NCI-H526 treated with DMSO at 0.1 percent for 48 hours (cell line): ENCODE data around the gene IL12RB1.
"Not testable (repeated sequence)": the region's sequence is repeated elsewhere in the genome, so short reads cannot be mapped to it uniquely, and the experiment has no call there.

Experiments used
- DNase-seq: peaks from one replicate; lab custom pipeline; 2025; lab: John Stamatoyannopoulos, UW

Gene IL12RB1

DNA sequence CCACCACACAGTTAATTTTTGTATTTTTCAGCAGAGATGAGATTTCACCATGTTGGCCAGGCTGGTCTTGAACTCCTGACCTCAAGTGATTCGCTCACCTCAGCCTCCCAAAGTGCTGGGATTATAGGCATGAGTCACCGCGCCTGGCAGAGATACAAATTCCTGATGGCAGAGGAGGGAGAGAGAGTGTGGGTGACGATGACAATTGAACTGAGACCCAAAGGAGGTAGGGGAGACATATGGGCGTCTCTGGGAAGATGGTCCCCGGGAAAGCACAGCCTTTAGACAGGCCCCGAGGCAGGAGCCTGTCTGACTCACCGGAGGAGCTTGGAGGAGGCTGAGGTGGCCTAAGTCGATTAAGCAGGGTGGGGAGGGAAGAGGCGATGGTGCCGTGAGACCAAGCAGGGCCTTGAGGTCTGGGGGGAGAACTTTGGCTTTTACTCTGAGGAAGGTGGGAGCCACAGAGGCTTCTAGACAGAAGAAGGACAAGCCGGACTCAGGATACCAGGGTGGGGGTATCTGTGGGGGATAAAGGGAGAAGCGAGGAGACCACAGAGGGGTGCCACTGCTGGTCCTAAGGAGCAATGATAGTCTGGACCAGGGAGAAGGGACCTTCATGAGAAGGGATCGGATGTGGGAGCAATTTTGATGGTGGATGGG lies 40.5 kb downstream of the IL12RB1 start:
- no peak for DNase-seq

DNA sequence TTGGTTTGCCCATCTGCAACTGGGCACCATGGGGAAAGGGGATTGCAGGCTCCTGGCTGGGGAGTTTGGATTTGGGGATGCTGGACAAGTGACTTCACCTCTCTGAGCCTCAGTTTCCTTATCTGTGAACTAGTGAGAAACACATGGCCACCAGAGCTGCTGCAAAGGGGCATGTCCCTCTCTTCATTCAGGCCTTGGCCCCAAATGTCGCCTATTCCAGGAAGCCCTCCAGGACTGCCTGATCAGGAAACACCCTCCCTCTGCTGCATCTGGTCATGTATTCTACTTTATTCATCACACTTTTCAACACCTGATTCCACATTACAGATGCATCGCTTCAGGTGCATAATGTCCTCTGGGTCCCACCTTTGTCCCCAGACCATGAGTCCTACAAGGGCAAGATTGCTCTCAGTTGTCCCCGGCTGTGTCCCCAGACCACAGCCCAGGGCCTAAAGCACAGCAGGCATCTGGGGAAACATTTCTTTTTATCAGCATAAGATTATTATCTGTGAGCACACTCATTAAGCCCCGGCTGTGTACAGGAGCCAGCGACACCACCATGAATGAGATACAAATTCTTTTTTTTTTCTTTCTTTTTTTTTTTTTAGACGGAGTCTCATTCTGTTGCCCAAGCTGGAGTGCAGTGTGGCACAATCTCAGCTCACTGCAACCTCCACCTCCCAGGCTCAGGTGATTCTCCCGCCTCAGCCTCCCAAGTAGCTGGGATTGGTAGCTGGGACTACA lies 41.3 kb downstream of the IL12RB1 start:
- DNase-seq, result no peak

DNA sequence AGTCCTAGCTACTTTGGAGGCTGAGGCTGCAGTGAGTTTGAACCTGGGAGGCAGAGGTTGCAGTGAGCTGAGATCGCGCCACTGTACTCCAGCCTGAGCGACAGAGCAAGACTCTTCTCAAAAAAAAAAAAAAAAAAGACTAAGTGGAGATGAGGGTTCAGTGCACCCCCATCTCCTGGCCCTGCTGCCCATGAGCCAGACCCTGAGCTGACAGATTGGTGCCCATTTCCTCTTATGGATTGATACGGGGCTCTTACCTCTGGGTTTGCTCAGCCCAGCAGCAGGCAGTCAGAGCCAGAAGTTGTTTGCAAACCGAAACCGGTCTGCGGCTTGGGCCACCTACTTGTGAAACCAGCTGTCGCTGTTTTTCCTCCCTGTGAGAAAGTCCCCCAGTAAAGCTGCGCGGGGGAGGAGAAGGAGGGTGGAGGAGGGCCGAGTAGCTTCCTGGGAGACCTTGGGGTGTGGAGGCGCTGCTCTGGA lies 41.9 kb downstream of the IL12RB1 start:
- no peak for DNase-seq

DNA sequence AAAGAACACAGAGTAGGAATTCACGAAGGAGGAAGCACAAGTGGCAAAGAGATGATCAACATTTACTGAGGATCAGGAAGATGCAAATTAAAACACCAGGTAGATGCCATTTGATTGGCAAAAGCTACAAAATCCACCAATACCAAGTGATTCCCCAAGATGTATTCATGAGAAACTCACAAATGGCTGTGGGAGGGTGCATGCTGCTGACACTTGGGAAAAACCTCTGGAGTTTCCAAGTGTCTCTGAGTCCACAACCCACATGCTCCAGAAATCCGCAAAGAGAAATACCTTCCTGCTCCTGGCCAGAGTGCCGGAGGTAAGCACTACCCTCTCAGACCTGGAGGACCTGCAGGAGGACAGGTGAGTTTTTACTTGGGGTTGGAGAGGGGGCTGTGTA lies 43.1 kb downstream of the IL12RB1 start:
- DNase-seq, result no peak

DNA sequence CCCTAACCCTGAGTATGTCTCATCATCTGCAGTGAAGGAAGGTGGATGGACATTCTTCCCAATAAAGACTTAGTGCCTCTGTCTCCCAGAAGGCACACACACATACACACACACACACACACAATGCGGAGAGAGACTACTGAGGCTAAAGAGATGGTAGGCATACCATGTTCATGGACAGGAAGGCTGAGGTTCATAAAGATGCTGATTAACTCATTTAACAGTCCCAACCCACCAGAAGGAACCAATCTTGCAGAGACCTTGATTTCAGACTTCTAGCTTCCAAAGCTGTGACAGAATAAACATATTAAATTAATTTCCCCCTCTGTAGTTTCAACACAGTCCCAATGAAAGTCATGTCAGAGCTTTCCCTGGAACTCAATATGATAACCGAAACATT lies 45.7 kb downstream of the IL12RB1 start:
- no peak for DNase-seq

DNA sequence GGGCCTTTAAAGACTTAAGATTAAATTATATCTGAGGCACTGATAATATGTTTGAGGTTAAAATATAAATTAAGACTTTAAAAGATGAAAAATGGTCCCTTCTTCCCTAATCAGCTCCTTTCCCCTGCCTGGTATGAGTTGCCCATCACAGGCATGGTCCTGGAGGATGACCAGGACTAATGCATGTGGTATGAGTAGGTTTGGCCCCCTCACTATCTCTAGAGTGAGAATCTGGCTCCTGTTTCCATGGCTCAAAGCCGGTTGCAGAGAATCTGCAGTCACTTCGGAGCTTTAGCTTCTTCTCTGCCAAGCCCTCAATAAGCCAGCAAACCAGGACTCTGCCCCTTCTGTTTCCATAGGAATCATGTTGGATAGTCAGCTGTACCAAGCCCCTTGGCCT lies 54.6 kb downstream of the IL12RB1 start:
- not testable (repeated sequence) for DNase-seq

DNA sequence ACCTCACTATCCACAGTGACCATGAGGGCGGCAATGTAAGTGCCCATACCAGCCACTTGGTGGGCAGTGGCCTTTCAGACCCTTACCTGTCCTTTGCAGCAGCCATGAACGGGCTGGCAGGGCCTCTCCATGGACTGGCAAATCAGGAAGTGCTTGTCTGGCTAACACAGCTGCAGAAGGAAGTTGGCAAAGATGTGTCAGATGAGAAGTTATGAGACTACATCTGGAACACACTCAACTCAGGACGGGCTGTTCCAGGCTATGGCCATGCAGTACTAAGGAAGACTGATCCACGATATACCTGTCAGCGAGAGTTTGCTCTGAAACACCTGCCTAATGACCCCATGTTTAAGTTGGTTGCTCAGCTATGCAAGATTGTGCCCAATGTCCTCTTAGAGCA lies 55.3 kb downstream of the IL12RB1 start:
- DNase-seq, result not testable (repeated sequence)

DNA sequence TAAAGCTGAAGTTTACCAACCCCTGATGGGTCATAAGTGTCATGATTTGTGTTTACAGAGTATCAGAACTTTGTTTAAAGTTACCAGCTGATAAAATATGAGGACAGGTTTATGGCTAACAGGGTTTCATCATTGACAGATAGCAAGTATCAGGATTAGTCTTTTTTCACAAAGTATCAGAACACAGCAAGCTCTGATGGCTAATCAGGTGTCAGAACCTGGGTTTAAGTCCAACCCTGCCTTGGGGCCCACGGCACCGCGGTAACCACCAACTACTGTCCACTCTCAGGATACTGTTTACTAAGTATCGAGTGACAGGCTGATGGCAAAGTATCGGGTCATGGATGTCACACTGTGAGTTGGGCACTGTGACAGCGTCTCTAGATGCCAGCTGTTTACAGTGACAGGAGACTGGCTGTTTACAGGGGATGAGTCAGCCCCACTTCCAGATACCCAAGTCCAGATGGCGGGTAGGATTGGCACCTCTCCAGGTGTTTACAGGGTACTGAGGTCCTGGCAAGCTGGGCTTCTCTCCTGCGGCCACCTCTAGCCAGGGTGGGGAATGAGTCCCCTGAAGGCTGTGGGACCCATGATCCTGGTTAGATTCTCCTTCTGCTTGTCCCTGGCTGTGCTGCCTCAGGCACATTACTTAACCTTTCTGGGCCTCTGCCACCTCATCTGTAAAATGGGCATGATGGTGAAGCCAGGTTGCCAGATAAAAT lies 57.0 kb downstream of the IL12RB1 start:
- no peak for DNase-seq

DNA sequence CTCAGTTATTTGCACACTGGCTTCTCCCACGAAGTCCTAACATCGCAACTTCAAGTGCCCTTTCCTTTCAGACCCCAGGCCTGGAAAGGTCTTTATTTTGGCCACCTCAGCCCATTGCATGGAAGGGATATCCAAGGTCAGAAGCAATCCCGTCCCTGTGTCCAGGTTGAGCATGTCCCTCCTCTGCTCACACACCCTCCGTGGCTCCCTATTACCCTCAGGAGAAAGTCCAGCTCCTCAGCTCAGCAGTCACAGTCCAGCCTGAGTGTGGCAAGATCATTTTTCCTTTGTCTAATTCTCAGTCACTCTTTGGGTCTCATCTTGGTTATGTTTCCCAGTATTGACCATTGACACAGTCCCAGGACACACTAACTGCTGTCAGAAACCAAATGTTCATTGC lies 59.6 kb downstream of the IL12RB1 start:
- DNase-seq, result no peak

DNA sequence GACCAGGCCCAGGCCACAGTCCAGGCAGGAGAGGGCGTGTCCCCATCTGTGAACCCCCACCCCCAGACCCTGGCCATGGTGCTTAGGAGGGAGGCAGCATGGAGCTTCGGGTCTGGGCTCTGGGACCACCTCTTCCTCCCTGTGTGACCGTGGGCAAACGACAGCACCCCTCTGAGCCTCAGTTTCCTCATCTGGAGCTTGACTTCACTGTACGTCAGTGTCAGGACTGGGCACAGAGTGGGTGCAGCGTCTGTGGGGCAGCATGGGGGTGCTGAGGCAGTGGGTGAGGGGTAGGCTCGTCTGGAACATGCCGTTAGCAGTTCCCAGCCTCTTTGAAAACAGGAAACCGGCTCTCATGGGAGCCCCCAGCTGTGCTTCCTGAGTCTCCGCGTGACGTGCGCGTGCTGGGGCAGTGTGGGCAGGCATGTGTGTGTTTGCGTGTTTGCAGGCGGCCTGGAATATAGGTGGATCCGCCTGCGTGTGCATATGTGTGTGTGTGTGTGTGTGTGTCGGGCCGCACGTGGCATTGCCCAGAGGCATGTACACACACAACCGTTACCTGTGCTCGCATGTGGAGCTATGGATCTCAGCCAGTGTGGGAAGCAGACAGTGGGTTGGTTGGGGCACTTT lies 63.0 kb downstream of the IL12RB1 start:
- DNase-seq, result no peak

DNA sequence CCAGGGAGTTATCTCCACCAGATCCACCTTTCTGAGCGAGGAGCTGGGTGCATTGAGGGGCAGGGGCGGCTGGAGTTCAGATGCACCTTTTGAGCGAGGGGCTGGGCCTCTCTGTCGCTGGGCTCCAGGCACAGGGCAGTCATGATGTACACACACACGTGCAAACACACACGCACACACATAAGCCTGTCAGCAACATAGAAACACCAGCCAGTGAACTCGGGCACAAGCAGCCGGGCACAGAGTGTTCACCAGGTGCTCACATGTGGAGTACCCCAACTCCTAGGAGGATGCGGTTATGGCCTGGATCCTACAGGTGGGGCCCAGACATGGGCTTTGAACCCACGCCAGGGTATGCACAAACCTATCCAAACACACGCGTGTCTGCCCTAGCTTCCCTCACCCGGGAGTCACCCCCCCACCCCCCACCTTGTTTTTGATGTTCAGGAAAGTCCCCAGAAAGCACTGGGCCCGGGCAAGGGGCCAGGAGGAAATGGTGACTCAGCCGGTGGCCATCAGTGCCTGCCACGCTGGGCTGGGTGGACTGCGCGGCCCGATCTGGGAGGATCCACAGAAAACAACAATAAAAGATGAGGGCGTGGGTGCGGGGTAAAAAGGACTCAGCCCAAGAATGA lies 65.5 kb downstream of the IL12RB1 start:
- no peak for DNase-seq

DNA sequence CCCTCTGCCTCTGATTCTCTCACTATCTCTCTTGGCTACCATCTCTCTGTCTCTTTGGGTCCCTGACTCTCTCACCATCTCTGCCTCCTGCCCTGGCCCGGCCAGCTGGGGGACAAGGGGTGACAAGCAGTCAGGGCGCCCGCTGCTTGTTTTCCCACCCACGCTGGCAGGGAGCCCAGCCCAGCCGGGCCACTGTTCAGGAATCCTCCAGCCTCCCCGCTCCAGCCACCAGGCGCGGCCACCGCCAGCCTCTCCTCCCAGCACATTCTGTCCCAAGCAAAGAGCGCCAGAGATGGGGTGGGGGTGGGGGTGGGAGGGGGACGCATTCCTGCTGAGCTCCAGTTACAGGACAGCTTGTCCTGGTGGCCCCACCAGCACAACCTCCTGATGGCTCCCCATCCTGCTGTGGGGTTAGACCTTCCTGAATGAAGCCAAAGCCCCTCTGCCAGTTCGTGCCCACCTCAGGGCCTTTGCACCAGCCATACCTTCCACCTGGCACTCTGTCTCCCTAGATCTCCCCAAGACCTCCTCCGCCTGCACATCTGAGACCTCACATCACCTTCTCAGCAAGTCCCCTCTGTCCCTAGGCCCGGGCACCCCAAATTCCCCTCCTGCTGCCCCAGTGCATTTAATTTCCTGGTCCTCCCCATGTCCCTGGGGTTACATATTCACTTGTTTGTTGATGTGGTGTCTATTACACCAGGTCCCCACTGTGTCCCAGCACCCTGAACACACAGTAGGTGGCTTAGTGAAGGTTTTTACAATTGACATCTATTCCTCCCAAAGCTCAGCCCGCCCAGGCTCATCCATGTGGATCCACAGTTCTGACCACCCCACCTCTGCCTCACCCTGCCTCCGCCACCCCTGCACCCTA lies 66.3 kb downstream of the IL12RB1 start:
- no peak for DNase-seq

DNA sequence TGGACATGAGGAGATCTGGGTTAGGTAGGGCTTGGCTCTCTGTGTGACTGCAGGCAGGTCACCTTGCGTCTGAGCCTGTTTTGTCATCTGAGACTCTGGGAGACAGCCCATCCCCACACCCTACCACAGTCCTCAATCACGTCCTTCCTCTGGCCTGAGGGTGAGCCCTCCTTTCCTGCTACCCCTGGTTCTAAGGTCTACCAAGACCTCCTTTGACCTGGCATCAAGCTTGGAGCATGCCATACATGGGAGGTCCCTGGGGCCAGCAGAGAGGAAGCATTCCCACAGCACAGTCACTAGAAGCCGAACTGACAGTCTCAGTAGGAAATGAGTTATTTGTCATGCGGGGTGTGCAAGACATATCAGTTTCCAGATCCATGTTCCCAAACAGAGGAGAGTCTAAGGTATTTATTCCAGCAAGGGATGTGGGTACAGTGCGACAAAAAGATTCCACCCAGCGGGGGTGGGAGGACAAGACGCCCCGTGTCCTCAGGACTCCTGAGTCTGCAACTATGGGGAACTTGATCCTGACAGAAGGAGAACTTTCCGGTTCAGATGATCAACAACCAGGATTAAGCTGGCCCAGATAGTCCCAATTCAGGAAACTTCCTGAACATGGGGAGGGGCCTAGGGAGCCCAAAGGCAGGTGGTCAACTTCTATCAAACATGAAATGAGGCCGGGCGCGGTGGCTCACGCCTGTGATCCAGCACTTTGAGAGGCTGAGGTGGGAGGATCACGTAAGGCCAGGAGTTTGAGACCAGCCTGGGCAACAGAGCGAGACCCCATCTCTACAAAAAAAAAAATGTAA lies 69.3 kb downstream of the IL12RB1 start:
- DNase-seq, result no peak

DNA sequence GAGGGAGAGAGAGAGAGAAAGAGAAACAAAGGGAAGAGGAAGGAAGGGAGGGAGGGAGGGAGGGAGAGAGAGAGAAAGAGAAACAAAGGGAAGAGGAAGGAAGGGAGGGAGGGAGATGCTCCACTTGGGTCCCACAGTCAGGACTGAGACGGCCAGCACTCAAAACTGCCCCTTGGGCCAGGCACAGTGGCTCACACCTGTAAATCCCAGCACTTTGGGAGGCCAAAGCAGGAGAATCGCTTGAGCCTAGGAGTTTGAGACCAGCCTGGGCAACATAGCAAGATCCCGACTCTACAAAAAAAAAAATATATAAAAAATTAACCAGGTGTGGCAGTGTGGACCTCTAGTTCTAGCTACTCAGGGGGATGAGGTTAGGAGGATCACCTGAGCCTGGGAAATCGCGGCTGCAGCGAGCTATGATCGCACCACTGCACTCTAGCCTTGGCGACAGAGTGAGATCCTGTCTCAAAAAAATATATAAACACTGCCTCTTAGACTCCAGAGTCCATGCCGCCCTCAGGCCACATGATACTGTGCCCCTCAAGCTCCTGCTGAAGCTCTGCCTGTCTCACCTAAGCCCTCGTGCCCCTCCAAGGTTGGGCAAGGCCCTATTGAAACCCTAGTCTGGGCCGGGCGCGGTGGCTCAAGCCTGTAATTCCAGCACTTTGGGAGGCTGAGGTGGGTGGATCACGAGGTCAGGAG lies 70.4 kb downstream of the IL12RB1 start:
- no peak for DNase-seq

DNA sequence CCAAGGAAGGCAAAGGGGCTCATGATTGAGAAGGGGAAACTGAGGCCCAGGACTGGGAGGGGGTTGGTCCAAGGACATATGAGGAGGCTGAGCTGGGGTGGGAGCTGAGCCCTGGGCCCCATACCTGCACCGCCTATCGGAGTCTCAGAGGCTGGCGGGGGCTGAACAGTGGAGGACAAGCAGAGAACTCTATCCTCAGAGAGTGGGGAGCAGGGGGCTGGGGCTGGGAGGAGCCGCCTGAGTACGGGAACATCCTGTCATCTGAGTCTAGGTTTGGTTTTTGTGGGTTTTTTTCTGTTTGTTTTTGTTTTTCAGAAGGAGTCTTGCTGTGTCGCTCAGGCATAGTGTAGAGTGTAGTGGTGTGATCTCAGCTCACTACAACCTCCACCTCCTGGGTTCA lies 72.5 kb downstream of the IL12RB1 start:
- DNase-seq, result no peak

DNA sequence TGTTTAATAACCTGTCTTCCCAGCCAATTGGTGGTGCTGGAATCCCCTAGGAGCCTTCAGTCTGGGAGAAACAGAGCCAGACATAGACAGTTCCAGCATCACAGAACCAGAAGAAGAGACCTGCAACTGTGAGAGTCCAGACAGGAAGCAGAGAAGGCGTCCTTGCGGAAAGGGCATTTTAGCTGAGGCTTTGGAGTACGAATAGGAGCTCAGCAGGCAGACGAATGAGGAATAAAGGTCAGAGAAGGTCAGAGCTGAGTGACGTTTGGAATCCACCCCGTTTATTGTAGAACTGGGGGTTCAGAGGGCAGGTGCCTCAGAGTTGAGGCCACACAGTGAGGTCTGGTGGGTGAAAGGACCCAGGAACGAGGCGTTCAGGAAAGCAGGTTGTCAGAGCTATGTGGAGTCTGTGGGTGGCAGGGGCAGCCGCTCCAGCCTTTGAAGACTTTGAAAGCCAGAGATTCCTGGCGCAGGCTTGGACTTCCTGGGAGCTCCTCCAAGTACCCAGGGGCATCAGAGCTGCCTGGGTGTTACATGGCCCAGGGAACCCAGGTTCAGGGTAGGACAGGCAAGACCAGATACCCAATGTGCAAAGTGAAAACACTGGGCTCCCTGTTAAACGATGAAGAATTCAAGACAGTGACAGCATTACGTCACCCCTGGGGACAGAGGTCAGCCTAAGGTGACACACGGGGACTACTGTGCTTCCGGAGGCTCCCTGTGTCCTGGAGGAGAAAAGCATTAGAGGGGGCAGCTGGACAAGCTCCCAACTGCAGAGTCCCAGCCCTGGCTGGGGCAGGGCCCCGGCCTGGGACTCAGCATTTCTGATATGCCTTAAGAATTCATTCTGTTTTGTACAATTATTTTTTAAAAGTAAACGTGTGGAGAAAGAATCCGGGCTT lies 73.3 kb downstream of the IL12RB1 start:
- DNase-seq, result no peak

DNA sequence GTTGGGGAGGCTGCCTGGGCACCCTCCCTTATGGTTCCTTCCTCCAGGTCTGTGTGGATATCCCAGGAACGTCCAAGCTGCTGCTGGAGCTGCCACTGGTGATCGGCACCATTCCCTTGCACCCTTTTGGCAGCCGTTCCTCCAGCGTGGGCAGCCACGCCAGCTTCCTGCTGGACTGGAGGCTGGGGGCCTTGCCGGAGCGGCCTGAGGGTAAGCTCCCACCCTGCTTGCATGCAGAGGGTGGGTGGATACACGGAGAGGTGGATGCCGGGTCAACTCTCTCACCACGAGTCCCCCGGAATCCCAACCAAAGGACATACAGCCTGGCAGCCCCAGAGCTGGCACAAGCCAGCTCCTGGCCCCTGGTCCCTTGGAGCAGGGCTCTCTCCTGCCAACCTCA lies 76.6 kb downstream of the IL12RB1 start:
- DNase-seq, result no peak

DNA sequence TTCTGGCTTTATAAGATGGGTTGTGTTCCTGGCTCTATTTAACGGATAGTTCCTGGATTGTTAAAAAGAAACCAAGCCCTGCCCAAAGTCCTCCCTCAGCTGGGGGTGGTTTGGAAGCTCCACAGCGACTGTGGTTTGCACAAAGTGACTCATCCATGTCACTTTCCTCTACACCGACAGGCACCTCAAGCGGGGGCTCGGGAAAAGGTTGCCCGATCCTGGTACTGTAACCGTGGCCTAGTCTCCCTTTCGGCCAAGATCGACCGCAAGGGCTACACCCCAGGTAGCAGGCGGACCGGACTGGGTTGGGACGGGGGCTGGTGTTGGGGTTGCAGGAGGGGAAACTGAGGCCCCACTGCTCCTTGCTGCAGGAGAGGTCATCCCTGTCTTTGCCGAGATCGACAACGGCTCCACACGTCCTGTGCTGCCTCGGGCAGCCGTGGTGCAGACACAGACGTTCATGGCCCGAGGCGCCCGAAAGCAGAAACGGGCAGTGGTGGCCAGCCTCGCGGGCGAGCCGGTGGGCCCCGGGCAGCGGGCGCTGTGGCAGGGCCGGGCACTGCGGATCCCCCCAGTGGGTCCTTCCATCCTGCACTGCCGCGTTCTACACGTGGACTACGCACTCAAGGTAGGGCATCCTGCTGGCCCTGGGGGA lies 77.2 kb downstream of the IL12RB1 start:
- DNase-seq, result no peak
